Progenitor cell of endocrine pancreas (in vitro differentiated cells): ENCODE data around the gene MFN1. TPM values are rescaled to one million over a fixed set of nuclear protein-coding genes. Genes with fewer than 3 reads are reported as not detected.

Experiments used
- DNase-seq: peaks from one replicate; pipeline ENCODE4 v3.0.0; 2021; ENCODE audit warnings: low spot score; ENCODE audit not compliant: unreplicated experiment
- H3K27ac Mint-ChIP-seq: 2 replicates; pipeline ENCODE4 v1.8.0; 2021; ENCODE audit warnings: mild to moderate bottlenecking, moderate library complexity, mixed read lengths
- H3K27me3 Mint-ChIP-seq: 2 replicates; pipeline ENCODE4 v1.8.0; 2021; ENCODE audit warnings: mixed read lengths
- H3K36me3 Mint-ChIP-seq: 2 replicates; pipeline ENCODE4 v1.8.0; 2022; ENCODE audit warnings: mixed read lengths; ENCODE audit not compliant: insufficient read depth
- H3K4me1 Mint-ChIP-seq: 2 replicates; pipeline ENCODE4 v1.8.0; 2021; ENCODE audit warnings: low read depth, mixed read lengths
- H3K4me3 Mint-ChIP-seq: 2 replicates; pipeline ENCODE4 v1.8.0; 2021; ENCODE audit warnings: low read depth, mild to moderate bottlenecking, moderate library complexity, mixed read lengths
- H3K9me3 Mint-ChIP-seq: 2 replicates; pipeline ENCODE4 v1.8.0; 2021; ENCODE audit warnings: low read depth, mixed read lengths
- CTCF ChIP-seq: fragments of 200-600 bp; sonication (generic); IDR thresholded peaks from one replicate; pipeline ENCODE4 v1.5.0; 2021; ENCODE audit warnings: antibody characterized with exemption, mild to moderate bottlenecking; ENCODE audit not compliant: unreplicated experiment
- total RNA-seq: library from RNA; stranded (reverse); gene quantifications from 2 replicates; pipeline ENCODE4 v1.2.1, GENCODE V29; 2021

The MFN1 gene
- total RNA-seq, 1 donor from 2014 or later = 64.8 TPM

- TF ChIP-seq CTCF = no peak
- Mint-ChIP-seq H3K36me3 (peaks cover 3% of the 10 kb centered on the region), H3K4me1 (no peaks in the 10 kb centered on the region), H3K4me3 (no peak overlapping the region), H3K27ac (no peak overlapping the region), H3K27me3 (no peaks in the 10 kb centered on the region), H3K9me3 (no peaks in the 10 kb centered on the region)
- DNase-seq = no peak
These were observed 56.8 kb downstream of the MFN1 start for GRCh38 chr3:179404307-179404706.

- Mint-ChIP-seq H3K27ac (no peak overlapping the region), H3K36me3 (no peaks in the 10 kb centered on the region)
These were observed 62.8 kb downstream of the MFN1 start for GRCh38 chr3:179410331-179410730.

GRCh38 chr3:179410999-179411398 is 63.5 kb downstream of the MFN1 start:
- H3K27ac Mint-ChIP-seq = no peak overlapping the region
- H3K4me3 Mint-ChIP-seq = no peak overlapping the region
- TF ChIP-seq CTCF = no peak
- no peaks in the 10 kb centered on the region for H3K27me3 Mint-ChIP-seq
- no peaks in the 10 kb centered on the region for H3K4me1 Mint-ChIP-seq
- no peak for DNase-seq
- no peaks in the 10 kb centered on the region for H3K36me3 Mint-ChIP-seq
- H3K9me3 Mint-ChIP-seq = no peaks in the 10 kb centered on the region

More at GRCh38 chr3:179410331-179410730, 62.8 kb downstream of the MFN1 start:
- Mint-ChIP-seq H3K4me3 (no peak overlapping the region), H3K27me3 (no peaks in the 10 kb centered on the region), H3K9me3 (no peaks in the 10 kb centered on the region), H3K4me1 (no peaks in the 10 kb centered on the region)
- no peak for TF ChIP-seq CTCF
- DNase-seq = no peak

GRCh38 chr3:179414804-179415203 is 67.3 kb downstream of the MFN1 start:
- Mint-ChIP-seq H3K27ac (no peak overlapping the region), H3K4me1 (no peaks in the 10 kb centered on the region)
- no peak for DNase-seq

GRCh38 chr3:179415377-179415776 is 67.9 kb downstream of the MFN1 start:
- no peak for TF ChIP-seq CTCF
- Mint-ChIP-seq H3K36me3 (no peaks in the 10 kb centered on the region), H3K4me3 (no peak overlapping the region), H3K27ac (no peak overlapping the region), H3K9me3 (no peaks in the 10 kb centered on the region), H3K4me1 (no peaks in the 10 kb centered on the region), H3K27me3 (no peaks in the 10 kb centered on the region)
- DNase-seq = no peak

More at GRCh38 chr3:179414804-179415203, 67.3 kb downstream of the MFN1 start:
- Mint-ChIP-seq H3K27me3 (no peaks in the 10 kb centered on the region), H3K4me3 (no peak overlapping the region), H3K36me3 (no peaks in the 10 kb centered on the region), H3K9me3 (no peaks in the 10 kb centered on the region)
- no peak for TF ChIP-seq CTCF
